ENCODE results near the gene SHANK2.

DNA sequence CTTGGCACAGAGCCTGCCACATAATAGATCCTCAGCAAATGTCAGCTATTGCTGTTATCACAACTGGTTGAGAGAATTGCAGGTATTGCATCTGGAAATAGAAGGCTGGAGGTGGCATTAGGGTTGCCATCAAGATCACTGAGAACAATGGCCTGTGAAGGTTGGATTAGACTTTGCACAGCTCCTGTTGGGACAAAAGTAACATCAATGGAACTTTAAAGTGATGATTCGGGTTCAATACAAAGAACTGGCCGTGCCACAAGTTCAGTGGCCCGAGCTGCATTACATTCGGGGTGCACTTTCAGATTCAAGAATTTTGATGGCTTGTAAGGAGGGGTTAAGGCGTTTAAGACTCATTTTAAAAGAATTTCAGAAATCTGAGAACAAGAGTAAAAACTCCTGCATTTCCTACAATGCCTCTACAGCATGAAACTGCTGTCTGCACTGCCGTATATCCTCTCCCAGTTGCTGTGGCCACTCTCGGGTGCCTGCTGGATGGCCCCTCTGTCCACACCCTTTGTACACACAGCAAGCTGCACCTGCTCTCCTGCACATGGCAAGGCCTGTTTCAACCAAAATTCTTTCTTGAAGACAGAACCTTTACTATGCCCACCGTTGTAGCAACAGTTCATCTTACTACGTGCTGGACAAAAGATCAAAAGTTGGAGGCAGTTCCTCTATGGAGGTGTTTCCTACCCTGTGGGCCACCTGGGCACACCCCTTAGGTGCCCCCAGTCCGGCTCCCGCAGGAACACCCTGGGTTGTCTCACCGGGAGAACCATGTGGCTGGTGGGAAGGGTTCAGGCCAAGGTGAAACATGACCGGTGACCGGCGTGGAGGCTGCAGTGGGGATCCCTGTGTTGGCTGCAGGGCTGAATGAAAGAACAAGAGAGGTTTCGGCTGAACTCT is 17.5 kb upstream of the SHANK2 start:
- TF ChIP-seq CTCF (IDR thresholded peaks at IDR 0.05; ENCODE audit: low read length): no peak
- no peak for TF ChIP-seq EZH2 (optimal IDR thresholded peaks at IDR 0.05; ENCODE audit: low read depth, low read length)

Measured in MM.1S (cell line).